MM.1S (cell line): ENCODE measurements around the gene SLC44A1.

Source experiments
- CTCF ChIP-seq: fragments of 300-600 bp; sonication (generic); IDR thresholded peaks from 2 replicates; pipeline ENCODE4 v1.5.1; 2016; ENCODE audit warnings: antibody characterized with exemption, low read length, mixed read lengths
- EZH2 ChIP-seq: fragments of 300-600 bp; sonication (generic); optimal IDR thresholded peaks from 2 replicates; pipeline ENCODE3; 2017; ENCODE audit warnings: low read depth, mild to moderate bottlenecking, antibody characterized with exemption, low read length, mixed read lengths

GRCh38 chr9:105264380-105264779, 19.9 kb downstream of the SLC44A1 start:
- no peak for TF ChIP-seq EZH2
- TF ChIP-seq CTCF = no peak
